ENCODE measurements around the gene TIMM23B.
"Not testable (repeated sequence)": the region's sequence is repeated elsewhere in the genome, so short reads cannot be mapped to it uniquely, and the experiment has no call there.

TIMM23B gene

DNA sequence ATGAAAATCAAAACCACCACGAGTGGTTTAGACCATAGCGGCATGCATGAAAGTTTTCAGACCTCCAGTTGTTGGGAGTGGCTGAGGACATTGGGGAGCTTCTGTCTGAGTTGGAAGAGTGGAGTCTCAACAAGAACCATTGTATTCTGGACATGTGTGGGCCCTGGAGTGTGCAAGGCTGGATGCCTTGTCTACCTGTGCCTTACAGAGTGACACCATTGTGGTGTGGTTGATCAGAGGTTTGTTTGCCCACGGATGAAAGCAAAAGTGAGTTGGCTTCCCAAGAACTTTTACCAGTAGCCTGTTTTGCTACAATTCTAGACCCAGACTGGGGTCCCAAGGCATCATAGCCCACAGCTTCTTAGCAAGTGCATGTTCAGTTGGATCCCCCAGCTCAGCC lies 35.9 kb downstream of the TIMM23B start:
- not testable (repeated sequence) for DNase-seq (ENCODE audit: low spot score)

- DNase-seq (ENCODE audit: low spot score) = not testable (repeated sequence)
Measured at GRCh38 chr10:49987207-49987606, 45.4 kb downstream of the TIMM23B start.

DNA sequence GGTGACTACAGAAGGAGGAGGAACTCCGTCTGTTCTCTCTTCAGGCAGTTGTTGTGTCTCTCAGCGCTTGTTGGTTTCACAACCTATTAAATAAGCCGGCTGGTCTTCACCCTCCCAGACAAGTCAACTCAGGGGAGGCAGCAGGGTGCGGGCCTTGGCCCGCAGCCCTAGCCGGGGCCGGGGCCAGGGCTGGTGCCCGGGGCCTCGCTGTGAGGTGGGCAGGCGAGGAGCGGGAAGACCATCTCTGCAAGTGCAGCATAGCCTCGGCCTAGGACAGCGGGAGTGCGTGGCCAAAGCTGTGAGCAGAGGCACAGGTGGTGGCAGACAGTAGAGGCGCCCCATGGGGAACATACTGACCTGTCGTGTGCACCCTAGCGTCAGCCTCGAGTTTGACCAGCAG lies 46.5 kb downstream of the TIMM23B start, which contains the start of gene AGAP6:
Gene AGAP6 (plus strand): TSS at position 31 of the 400 bp plus-strand sequence. CDS start 310 bp downstream, at position 341.
- not testable (repeated sequence) for DNase-seq (ENCODE audit: low spot score)

DNA sequence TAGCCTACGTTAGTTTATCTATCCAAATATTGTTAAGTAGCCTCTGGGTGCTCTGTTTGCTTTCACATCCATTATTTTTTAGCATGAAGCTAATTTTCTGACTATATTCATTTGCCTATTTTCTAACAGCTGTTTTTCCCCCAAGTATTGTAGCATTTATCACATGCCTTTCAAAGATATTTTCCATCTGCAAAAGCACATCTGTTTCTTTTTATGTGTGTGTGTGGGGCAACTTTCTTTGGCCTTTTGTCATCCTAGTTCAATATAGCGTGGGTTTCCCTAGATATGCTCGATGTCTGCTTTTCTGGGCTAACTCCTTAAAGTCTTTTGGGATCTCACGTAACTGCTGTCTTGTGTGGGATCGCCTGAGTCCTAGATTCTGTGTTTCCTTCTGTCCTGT lies 53.5 kb downstream of the TIMM23B start:
- DNase-seq (ENCODE audit: low spot score) = not testable (repeated sequence)

DNA sequence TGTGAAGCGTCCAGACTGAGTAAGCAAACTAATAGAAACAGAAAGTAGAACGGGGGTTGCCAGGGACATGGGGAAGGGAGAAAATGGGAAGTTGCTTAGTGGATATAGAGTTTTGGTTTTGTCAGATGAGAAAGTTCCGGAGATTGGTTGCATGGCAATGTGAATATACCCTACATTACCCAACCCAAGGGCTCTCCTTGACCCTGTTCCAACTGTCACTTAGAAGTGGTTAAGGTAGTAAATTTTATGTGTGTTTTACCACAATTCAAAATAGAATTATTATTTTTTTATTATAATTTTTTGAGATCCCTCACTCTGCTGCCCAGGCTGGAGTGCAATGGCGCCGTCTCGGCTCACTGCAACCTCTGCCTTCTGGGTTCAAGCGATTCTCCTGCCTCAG lies 72.2 kb downstream of the TIMM23B start:
- DNase-seq (ENCODE audit: low spot score) = not testable (repeated sequence)

GRCh38 chr10:50015596-50016220 lies 73.9 kb downstream of the TIMM23B start:
- not testable (repeated sequence) for DNase-seq (ENCODE audit: low spot score)

DNA sequence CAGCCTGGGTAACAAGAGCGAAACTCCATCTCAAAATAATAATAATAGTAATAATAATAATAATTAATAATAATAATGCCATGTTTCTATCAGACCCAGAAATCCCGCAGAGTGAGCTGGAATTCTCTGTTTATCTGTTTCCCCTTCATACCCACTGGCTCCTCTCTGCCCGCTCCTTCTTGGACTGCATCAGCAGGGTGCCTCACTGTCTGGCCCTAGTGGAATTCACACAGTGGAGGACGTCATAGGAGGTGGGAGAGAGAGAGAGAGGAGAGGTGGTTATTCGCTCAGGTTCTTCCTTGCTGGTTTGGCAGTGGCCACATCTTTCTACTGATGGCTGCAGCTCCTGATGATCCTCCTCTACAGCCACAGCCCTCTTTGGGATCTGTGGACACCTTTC lies 75.1 kb downstream of the TIMM23B start:
- not testable (repeated sequence) for DNase-seq (ENCODE audit: low spot score)

DNA sequence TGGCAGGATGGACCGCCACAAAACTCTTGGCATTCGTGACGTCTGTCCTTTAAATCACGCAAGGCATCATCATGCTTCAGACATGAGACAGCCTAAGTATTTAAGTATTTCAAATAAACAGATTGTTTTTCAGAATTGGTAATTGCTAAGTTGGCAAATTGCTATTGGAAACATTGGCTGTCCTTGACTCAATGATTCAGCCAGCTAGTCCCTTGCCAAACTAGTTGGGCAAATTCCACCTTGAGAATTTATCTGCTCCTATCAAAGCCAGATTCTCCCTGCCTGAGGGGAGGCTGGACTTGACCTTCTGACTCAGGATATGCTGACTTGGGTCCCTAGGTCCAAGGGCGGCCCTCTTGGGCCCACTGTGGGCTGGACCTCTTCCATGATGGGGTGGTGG lies 75.8 kb downstream of the TIMM23B start:
- not testable (repeated sequence) for DNase-seq (ENCODE audit: low spot score)

DNA sequence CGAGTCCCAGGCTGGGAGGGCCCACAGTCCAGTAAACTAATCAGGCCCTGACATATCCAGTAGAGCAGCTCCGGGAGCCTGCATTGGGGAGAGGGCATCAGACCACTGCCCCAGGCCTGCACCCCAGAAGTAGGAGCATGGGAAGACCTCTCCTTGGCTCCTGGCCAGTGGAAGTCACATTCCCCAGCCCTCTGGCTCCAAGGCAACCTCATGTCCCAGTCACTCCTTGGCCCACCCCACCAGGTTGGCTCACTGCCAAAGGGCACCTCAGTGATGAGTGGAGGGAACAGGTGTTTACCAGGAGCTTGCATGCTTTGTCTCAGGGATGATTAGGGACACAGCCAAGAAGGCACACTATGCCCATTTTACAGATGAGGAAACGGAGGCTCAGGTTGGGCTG lies 77.4 kb downstream of the TIMM23B start:
- not testable (repeated sequence) for DNase-seq (ENCODE audit: low spot score)

GRCh38 chr10:50020451-50021024 lies 78.7 kb downstream of the TIMM23B start:
- not testable (repeated sequence) for DNase-seq (ENCODE audit: low spot score)

GRCh38 chr10:50021646-50022045 lies 79.8 kb downstream of the TIMM23B start:
- no peak for DNase-seq (ENCODE audit: low spot score)

Data from germinal center (tissue), 1 donor.